RWPE1 (cell line): ENCODE results near the gene CDC25B.
"Not testable (repeated sequence)": the region's sequence is repeated elsewhere in the genome, so short reads cannot be mapped to it uniquely, and the experiment has no call there.

Experiments
- CTCF ChIA-PET: fragments of 350-600 bp; sonication (Branson Sonifier 250); formaldehyde crosslinking; extraction: SDS; loops from one replicate; lab custom pipeline; 2021; lab: Yijun Ruan, JAX
- POLR2A ChIA-PET: fragments of 400-600 bp; formaldehyde crosslinking; extraction: SDS; loops from one replicate; lab custom pipeline; 2020; ENCODE audit warnings: antibody characterized with exemption; ENCODE audit not compliant: low non-redundant PET; lab: Yijun Ruan, JAX
- DNase-seq: peaks from one replicate; pipeline ENCODE4 v3.0.0; 2012; ENCODE audit warnings: low spot score
- H3K27ac ChIP-seq: fragments of 450-650 bp; 2 replicates; pipeline ENCODE4 v1.5.1; 2017
- CTCF ChIP-seq: fragments of 450-650 bp; conservative IDR thresholded peaks from 2 replicates; pipeline ENCODE4 v1.5.1; 2017; ENCODE audit warnings: low read depth, mild to moderate bottlenecking

CDC25B gene

GRCh38 chr20:3842348-3842930, 46.3 kb downstream of the CDC25B start:
- DNase-seq = no peak
- CTCF ChIA-PET = interaction anchor here (0.6 kb wide), 1 partner anchor 40 kb away, joined by 3 read pairs; no protein-coding TSS in a partner anchor
- H3K27ac ChIP-seq = peak overlapping the region; percentile 17; the same call in 1 of the 2 replicates
- no peak for TF ChIP-seq CTCF
- POLR2A ChIA-PET = interaction anchor here (0.6 kb wide), 1 partner anchor 573 kb away, joined by 3 read pairs; no protein-coding TSS in a partner anchor

- POLR2A ChIA-PET = no interaction called here
- H3K27ac ChIP-seq = peak overlapping the region; percentile 76
- peak; percentile 81 for DNase-seq
- no peak for TF ChIP-seq CTCF
- CTCF ChIA-PET = interaction anchor here (0.8 kb wide), 1 partner anchor 17 kb away, joined by 3 read pairs; no protein-coding TSS in a partner anchor
Observed at GRCh38 chr20:3843490-3843889, 47.4 kb downstream of the CDC25B start.

GRCh38 chr20:3843990-3844619, 48.0 kb downstream of the CDC25B start:
- DNase-seq, POLR2A ChIA-PET, CTCF ChIA-PET: not testable (repeated sequence)
- H3K27ac ChIP-seq = peak overlapping the region; percentile 76

- DNase-seq = no peak
- ChIA-PET CTCF (no interaction called here), POLR2A (no interaction called here)
- no peak for TF ChIP-seq CTCF
- H3K27ac ChIP-seq = peak overlapping the region; percentile 87
Observed at GRCh38 chr20:3846378-3846739, 50.2 kb downstream of the CDC25B start.

GRCh38 chr20:3846740-3847428, 50.8 kb downstream of the CDC25B start, which contains the start of gene MAVS:
MAVS (plus strand) TSS chr20:3846834; CDS start chr20:3854625, 7,791 bp downstream.
- peak within 1 kb of the TSS; percentile 87 for H3K27ac ChIP-seq
- DNase-seq = peak; percentile 89
- ChIA-PET POLR2A (no interaction called here), CTCF (no interaction called here)
- TF ChIP-seq CTCF = no peak; the same call in 1 of the 2 replicates

- ChIA-PET CTCF (interaction anchor here (0.6 kb wide), 1 partner anchor 80 kb away, joined by 3 read pairs; the partner anchor contains the start of gene ADISSP), POLR2A (no interaction called here)
- peak overlapping the region; percentile 87 for H3K27ac ChIP-seq
- DNase-seq = no peak
- no peak for TF ChIP-seq CTCF
Observed at GRCh38 chr20:3847429-3847940, 51.4 kb downstream of the CDC25B start.
